Amniotic epithelial cell (primary cell): ENCODE results near the gene LMAN1.

Experiments used
- DNase-seq: peaks from one replicate; pipeline ENCODE4 v3.0.0-alpha.2; 2010; ENCODE audit warnings: low read depth

The LMAN1 gene, protein sequence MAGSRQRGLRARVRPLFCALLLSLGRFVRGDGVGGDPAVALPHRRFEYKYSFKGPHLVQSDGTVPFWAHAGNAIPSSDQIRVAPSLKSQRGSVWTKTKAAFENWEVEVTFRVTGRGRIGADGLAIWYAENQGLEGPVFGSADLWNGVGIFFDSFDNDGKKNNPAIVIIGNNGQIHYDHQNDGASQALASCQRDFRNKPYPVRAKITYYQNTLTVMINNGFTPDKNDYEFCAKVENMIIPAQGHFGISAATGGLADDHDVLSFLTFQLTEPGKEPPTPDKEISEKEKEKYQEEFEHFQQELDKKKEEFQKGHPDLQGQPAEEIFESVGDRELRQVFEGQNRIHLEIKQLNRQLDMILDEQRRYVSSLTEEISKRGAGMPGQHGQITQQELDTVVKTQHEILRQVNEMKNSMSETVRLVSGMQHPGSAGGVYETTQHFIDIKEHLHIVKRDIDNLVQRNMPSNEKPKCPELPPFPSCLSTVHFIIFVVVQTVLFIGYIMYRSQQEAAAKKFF

GRCh38 chr18:59358712-59359575 is at the start of gene LMAN1:
TSS of gene LMAN1 (minus strand) at chr18:59359265. CDS start at chr18:59359244, 21 bp downstream.
- peak; percentile 89 for DNase-seq

GRCh38 chr18:59402432-59403090 is 43.5 kb upstream of the LMAN1 start:
- DNase-seq, result peak; percentile 42

- no peak for DNase-seq
Measured at GRCh38 chr18:59400407-59400806, 41.3 kb upstream of the LMAN1 start.

DNA sequence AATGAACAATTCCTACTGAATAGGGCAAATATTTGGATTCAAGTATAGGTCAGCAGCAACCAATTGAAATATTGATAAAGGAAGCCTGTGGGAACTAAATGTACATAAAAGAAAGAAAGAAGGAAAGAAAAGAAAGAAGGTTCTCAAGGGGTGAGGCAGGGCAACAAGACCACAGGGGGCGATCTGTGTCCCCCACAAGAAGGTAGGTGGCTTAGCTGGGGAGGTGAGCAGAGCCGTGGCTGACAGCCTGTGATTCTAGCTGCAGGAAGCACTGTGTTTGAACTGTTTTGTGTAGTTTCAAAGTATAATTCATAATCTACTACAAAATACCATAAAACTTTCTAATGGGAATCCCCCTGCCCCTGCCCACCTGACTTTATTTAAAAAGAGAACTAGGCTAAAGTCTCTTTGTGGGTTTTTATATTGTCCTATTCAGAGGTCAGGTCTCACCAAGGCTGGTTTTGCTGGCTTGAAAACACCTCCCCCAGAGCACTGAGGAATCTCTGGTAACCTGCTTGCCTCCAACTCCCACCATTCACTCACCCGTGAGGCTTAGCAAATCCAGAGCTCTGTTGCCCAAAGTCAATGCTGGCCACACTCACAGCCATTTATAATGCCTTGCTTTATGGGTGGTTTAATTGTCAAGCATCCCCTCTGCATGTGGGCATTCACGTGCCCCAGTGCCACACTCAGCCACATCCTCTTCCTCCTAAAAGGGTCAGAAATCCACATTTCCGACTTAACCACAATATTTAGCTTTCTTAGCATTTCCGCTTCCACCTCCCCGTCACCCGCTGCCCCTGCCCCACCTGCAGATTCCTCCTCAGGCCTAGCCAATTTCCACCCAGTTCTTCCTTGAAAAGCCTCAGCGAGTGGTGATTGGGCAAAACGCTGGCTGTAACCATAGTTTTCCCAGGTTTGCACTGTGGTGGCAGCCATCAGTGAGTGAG is 36.4 kb upstream of the LMAN1 start:
- no peak for DNase-seq

- no peak for DNase-seq
Measured at GRCh38 chr18:59393381-59393780, 34.3 kb upstream of the LMAN1 start.

DNA sequence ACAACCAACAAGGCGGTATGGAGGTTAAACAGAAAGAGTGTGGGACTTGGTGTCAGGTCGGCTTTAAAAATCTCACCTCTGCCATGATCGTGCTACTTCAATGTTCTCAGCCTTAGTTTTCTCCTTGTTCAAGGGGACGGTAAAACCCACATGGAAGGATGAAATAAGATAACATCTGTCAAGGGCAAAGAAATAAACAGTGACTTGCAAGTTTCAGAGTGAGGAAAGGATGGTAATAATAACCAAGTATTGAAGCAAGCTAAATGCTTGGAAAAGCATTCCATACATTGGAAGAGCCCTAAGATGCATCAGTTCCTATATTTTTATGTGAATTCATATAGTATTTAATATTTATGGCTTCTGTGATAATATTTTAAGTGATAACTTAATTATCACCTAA is 29.8 kb upstream of the LMAN1 start:
- DNase-seq, result no peak

DNA sequence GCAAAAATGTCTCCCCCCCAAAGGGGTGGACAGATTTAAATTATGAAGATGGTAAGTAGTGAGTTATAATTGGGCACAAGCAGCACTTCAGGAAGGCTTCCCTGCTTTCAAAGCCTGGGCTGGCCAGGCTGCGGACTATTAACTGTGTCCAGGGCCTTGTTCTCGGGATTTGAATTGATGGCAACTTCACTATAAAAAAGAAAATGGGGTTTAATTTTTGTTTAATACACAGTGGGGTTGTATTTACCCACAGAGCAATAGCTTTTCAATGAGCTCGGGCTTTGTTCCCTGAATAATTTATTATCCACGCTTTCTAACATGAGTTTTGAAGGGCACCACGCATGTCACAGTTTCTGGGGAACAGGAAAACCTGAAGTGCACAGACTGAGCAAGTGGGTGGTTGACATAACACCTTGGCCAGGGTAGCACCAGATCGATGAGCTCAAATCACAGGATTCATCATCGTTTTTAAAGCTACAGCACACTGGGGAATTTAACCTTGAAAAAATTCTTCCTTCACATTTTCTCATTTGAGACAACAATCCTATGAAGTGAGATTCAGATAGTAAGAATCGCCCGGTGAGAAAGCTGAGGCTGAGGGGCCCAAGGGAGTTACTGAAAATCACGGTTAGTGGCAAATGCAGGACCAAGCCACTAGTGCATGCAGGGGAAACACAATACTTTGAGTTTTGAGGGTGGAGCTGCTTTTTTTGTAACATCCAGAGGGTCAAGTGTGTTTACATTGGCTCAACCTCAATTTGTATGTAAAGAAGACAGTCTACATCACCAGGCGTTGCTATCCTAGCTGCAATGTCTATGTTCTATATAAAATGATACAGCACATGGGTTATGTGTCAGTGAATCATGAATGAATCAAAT is 28.9 kb upstream of the LMAN1 start:
- no peak for DNase-seq

DNA sequence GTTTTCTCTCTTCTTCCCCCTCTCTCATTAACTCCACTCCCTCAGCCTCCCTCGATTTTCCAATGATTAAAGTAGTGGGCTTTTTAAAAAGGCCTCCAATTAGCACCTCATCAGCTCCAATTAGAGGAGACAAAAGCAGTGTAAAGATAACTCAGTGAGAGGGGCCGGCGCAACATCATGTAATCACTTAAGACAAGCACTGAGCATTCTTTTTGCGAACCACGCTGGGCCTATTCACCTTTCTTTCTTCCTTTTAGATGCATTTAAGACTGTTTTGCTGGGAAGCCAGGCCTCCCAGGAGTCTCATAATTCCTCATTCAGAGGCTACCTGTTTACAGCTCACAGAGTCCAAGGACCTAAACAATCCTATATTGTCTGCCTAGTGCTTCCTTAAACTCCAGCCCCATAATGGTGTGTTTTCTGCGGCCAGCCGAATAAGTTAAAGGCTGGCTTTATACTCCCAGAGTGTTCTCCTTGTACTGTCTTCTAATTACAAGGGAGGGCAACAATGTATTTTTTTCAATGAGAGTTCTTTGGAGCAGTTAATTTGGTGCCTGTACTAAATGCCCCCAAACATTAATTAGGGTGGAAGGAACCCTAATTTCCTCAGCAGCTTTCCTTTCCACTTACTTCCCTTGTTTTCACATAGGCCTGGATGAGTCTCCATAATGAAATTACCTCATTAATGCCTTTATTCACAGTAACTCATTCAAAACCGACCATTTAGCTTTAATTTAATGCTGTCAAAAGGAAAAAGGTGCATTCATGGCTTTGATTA is 28.0 kb upstream of the LMAN1 start:
- no peak for DNase-seq

GRCh38 chr18:59385191-59385590 is 26.1 kb upstream of the LMAN1 start:
- DNase-seq, result no peak

- no peak for DNase-seq
Measured at GRCh38 chr18:59383851-59384250, 24.8 kb upstream of the LMAN1 start.

DNA sequence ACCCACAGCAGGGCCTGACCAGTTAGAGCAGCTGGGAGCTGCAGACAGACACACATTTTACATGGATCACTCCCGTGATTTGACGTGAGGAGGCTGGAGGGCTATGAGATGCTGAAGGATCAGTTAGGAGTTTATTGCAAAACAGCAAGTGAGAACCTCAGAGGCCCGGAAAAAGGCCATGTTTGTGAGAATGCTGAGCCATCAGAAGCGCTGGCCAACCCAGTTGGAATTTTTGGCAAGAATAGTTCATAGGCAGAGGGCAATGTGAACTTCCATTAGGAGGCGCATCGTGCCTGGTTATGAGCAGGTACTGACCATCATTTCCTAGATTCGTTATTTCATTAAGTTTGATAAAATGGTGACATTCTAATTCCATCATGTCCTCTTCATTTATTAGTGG is 23.3 kb upstream of the LMAN1 start:
- DNase-seq, result no peak

DNA sequence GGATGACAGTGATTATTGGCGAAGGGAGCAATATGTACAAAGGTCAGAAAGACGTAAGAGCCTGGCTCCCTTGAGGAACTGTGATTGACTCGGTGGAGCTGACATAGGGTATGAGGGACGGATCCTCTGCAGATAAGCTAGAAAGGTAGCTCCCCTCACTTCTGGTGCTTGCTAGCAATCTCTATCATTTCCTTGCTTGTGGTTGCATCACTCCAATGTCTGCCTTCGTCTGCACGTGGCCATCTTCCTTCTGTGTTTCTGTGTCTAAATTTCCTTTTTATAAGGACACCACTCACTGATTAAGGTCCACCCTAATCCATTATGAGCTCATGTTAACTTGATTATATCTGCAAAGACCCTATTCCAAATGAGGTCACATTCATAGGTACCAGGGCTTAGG is 22.9 kb upstream of the LMAN1 start:
- DNase-seq, result no peak

- no peak for DNase-seq
Measured at GRCh38 chr18:59380706-59381105, 21.6 kb upstream of the LMAN1 start.

DNA sequence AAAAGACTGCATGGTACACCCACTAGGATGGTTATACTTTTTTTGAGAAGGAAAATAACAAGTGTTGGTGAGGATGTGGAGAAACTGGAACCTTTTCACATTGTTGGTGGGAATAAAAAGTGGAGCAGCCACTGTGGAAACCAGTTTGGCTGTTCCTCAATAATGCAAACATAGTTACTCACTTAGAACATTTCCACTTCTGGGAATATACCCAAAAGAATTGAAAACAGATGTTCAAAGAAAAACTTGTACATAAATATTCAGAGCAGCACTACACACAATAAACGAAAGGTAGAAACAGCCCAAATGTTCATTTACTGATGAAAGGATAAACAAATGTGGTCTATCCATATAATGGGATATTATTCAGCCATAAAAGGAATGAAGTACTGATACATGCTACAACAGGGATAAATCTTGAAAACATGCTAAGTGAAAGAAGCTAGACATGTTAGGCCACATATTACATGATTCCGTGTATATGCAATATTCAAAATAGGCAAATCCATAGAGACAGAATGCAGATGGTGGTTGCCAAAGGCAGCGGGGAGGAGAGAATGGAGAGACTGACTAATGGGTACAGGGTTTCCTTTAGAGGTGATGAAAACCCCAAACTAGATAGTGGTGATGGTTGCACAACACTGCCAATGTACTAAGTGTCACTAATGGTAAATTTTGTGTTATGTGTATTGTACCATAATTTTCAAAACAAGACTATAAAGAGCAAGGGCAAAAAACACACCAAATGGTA is 20.9 kb upstream of the LMAN1 start:
- DNase-seq, result no peak

- DNase-seq, result no peak
Measured at GRCh38 chr18:59377613-59378337, 18.7 kb upstream of the LMAN1 start.

- no peak for DNase-seq
Measured at GRCh38 chr18:59376351-59376935, 17.4 kb upstream of the LMAN1 start.

DNA sequence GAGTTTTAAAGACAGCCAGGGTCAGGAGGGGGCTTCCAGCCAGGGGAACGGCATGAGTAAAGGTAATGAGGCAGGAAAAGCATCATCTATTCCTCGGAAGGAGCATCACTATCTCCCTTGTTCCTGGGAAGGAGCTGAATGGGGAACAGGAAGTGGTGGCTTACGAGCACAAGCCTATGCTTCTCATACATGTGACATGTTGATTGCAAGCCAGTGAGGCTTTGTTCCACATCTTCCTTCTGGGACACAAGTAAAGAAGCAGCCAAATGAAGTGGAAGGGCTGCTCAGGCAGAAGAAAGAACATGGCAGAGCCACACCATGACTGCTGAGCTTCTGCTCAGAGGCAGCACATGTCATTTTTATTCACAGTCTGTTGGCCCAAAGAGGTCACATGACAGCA is 15.1 kb upstream of the LMAN1 start:
- no peak for DNase-seq

DNA sequence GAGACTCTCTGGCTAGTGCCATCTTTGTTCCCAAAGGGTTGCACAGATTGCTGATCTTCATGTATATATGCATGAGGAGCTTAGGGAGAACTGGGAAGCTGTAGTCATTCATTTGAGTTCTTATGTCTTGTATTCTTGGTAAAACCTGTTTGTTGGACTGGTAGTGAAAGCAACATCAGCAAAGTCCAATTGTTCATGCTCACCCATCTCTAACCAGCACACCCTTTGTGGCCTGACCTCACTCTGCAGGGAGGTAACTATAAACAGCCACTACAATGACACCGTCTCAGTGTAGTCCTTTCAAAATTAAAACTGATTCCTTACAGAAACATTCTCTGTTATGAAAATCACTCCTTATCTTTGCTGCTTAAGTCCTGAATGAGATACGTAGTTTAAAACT is 13.9 kb upstream of the LMAN1 start:
- no peak for DNase-seq
